OCI-LY3 (cell line): Measurements from ENCODE around the gene SMAD5.

Experiments
- EZH2phosphoT487 ChIP-seq: fragments of 200-600 bp; shearing (Covaris generic); IDR thresholded peaks from 2 replicates; pipeline ENCODE4 v1.6.1; 2018; ENCODE audit warnings: antibody characterized with exemption, mixed run types, low read depth
- TF ChIP-seq, protein P1 (sequence below): fragments of 200-600, 300-600 bp; sonication (generic); IDR thresholded peaks from 2 replicates; pipeline ENCODE4 v1.5.1; 2014; ENCODE audit warnings: antibody characterized with exemption, low read length, low read depth

DNA sequence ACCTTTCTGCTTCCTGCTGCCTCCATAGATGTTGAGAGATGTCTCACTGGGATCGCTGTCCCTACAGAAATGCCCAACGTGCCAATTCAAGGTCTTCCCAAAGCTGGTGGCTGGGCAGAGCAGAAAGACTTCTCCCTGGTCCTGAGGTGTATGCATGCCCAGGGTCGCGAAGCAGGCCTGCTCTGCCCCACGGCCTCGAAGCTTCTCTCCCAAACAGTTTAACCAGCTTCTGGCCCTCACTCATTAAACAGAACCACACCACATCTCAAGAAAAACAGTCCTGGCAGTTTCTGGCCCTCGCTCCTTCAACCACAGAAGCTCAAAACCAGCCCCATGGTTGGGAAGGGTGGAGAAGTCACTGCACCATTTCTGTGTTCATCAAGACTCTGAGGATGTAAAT lies 75.0 kb downstream of the SMAD5 start:
- TF ChIP-seq, protein P1, sequence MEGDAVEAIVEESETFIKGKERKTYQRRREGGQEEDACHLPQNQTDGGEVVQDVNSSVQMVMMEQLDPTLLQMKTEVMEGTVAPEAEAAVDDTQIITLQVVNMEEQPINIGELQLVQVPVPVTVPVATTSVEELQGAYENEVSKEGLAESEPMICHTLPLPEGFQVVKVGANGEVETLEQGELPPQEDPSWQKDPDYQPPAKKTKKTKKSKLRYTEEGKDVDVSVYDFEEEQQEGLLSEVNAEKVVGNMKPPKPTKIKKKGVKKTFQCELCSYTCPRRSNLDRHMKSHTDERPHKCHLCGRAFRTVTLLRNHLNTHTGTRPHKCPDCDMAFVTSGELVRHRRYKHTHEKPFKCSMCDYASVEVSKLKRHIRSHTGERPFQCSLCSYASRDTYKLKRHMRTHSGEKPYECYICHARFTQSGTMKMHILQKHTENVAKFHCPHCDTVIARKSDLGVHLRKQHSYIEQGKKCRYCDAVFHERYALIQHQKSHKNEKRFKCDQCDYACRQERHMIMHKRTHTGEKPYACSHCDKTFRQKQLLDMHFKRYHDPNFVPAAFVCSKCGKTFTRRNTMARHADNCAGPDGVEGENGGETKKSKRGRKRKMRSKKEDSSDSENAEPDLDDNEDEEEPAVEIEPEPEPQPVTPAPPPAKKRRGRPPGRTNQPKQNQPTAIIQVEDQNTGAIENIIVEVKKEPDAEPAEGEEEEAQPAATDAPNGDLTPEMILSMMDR: no peak
- no peak for TF ChIP-seq EZH2phosphoT487
